Activated T-cell treated with anti-CD3 and anti-CD28 coated beads, Interleukin-2, amount 50 U/mL, for 24 hours (primary cell): ENCODE data around the gene CLK1.
"Not testable (repeated sequence)": the region's sequence is repeated elsewhere in the genome, so short reads cannot be mapped to it uniquely, and the experiment has no call there.

ENCODE experiments used
- DNase-seq: peaks from one replicate; pipeline ENCODE4 v3.0.0-alpha.2; 2020
- H3K27ac Mint-ChIP-seq: 2 replicates; pipeline ENCODE4 v1.8.0; 2020; ENCODE audit warnings: mild to moderate bottlenecking, mixed read lengths
- H3K27me3 Mint-ChIP-seq: 2 replicates; pipeline ENCODE4 v1.8.0; 2020; ENCODE audit warnings: mixed read lengths
- H3K36me3 Mint-ChIP-seq: 2 replicates; pipeline ENCODE4 v1.8.0; 2020; ENCODE audit warnings: low read depth, mixed read lengths
- H3K4me1 Mint-ChIP-seq: 2 replicates; pipeline ENCODE4 v1.8.0; 2020; ENCODE audit warnings: low read depth, mixed read lengths
- H3K4me3 Mint-ChIP-seq: 2 replicates; pipeline ENCODE4 v1.8.0; 2020; ENCODE audit warnings: mild to moderate bottlenecking, moderate library complexity, mixed read lengths
- H3K9me3 Mint-ChIP-seq: 2 replicates; pipeline ENCODE4 v1.8.0; 2020; ENCODE audit warnings: mixed read lengths

The CLK1 gene

GRCh38 chr2:200839513-200839912 is 24.9 kb downstream of the CLK1 start:
- H3K4me1 Mint-ChIP-seq = no peaks in the 10 kb centered on the region
- peaks cover 10% of the 10 kb centered on the region for H3K9me3 Mint-ChIP-seq
- no peak overlapping the region for H3K4me3 Mint-ChIP-seq
- H3K36me3 Mint-ChIP-seq = no peaks in the 10 kb centered on the region
- no peak overlapping the region for H3K27ac Mint-ChIP-seq
- DNase-seq = no peak
- H3K27me3 Mint-ChIP-seq = no peaks in the 10 kb centered on the region

- H3K27me3 Mint-ChIP-seq = no peaks in the 10 kb centered on the region
- peaks cover 10% of the 10 kb centered on the region for H3K9me3 Mint-ChIP-seq
- no peak overlapping the region for H3K4me3 Mint-ChIP-seq
- no peaks in the 10 kb centered on the region for H3K4me1 Mint-ChIP-seq
- no peak overlapping the region for H3K27ac Mint-ChIP-seq
- no peak for DNase-seq
- no peaks in the 10 kb centered on the region for H3K36me3 Mint-ChIP-seq
These were observed 29.8 kb downstream of the CLK1 start for GRCh38 chr2:200834701-200835100.

GRCh38 chr2:200829258-200829655 is 35.2 kb downstream of the CLK1 start:
- Mint-ChIP-seq H3K27me3 (no peaks in the 10 kb centered on the region), H3K4me1 (peaks cover 7% of the 10 kb centered on the region), H3K27ac (peak overlapping the region; percentile 52), H3K9me3 (no peaks in the 10 kb centered on the region), H3K36me3 (peaks cover 40% of the 10 kb centered on the region), H3K4me3 (no peak overlapping the region)
- no peak for DNase-seq

- no peaks in the 10 kb centered on the region for H3K27me3 Mint-ChIP-seq
- H3K4me3 Mint-ChIP-seq = no peak overlapping the region
- H3K4me1 Mint-ChIP-seq = peaks cover 7% of the 10 kb centered on the region
- H3K36me3 Mint-ChIP-seq = peaks cover 44% of the 10 kb centered on the region
- DNase-seq = no peak
- H3K27ac Mint-ChIP-seq = peak overlapping the region; percentile 52
- no peaks in the 10 kb centered on the region for H3K9me3 Mint-ChIP-seq
These were observed 35.7 kb downstream of the CLK1 start for GRCh38 chr2:200828572-200829257.

- H3K4me3 Mint-ChIP-seq = no peak overlapping the region
- H3K27me3 Mint-ChIP-seq = no peaks in the 10 kb centered on the region
- H3K27ac Mint-ChIP-seq = no peak overlapping the region
- H3K9me3 Mint-ChIP-seq = no peaks in the 10 kb centered on the region
- H3K36me3 Mint-ChIP-seq = peaks cover 46% of the 10 kb centered on the region
- peaks cover 7% of the 10 kb centered on the region for H3K4me1 Mint-ChIP-seq
- DNase-seq = no peak
These were observed 36.4 kb downstream of the CLK1 start for GRCh38 chr2:200828104-200828503.

- no peak overlapping the region for H3K4me3 Mint-ChIP-seq
- H3K36me3 Mint-ChIP-seq = peaks cover 77% of the 10 kb centered on the region
- no peaks in the 10 kb centered on the region for H3K27me3 Mint-ChIP-seq
- peak overlapping the region; percentile 79 for H3K27ac Mint-ChIP-seq
- H3K9me3 Mint-ChIP-seq = no peaks in the 10 kb centered on the region
- peaks cover 35% of the 10 kb centered on the region for H3K4me1 Mint-ChIP-seq
- no peak for DNase-seq
These were observed 42.7 kb downstream of the CLK1 start for GRCh38 chr2:200821686-200822245.

- H3K36me3 Mint-ChIP-seq = peaks cover 80% of the 10 kb centered on the region
- no peaks in the 10 kb centered on the region for H3K9me3 Mint-ChIP-seq
- no peak overlapping the region for H3K4me3 Mint-ChIP-seq
- peaks cover 43% of the 10 kb centered on the region for H3K4me1 Mint-ChIP-seq
- DNase-seq = no peak
- peak overlapping the region; percentile 75 for H3K27ac Mint-ChIP-seq
- no peaks in the 10 kb centered on the region for H3K27me3 Mint-ChIP-seq
These were observed 43.8 kb downstream of the CLK1 start for GRCh38 chr2:200820573-200821234.

GRCh38 chr2:200818732-200819131 is 45.7 kb downstream of the CLK1 start:
- not testable (repeated sequence) for DNase-seq, H3K27me3 Mint-ChIP-seq, H3K9me3 Mint-ChIP-seq, H3K4me3 Mint-ChIP-seq
- peaks cover 60% of the 10 kb centered on the region for H3K4me1 Mint-ChIP-seq
- peaks cover 84% of the 10 kb centered on the region for H3K36me3 Mint-ChIP-seq
- peak overlapping the region; percentile 83 for H3K27ac Mint-ChIP-seq

- DNase-seq = no peak
- Mint-ChIP-seq H3K27me3 (no peaks in the 10 kb centered on the region), H3K4me3 (peak overlapping the region; percentile 93), H3K36me3 (peaks cover 81% of the 10 kb centered on the region), H3K4me1 (peaks cover 62% of the 10 kb centered on the region), H3K27ac (peak overlapping the region; percentile 94), H3K9me3 (no peaks in the 10 kb centered on the region)
These were observed 49.5 kb downstream of the CLK1 start for GRCh38 chr2:200814917-200815316.

GRCh38 chr2:200814276-200814815 is 50.1 kb downstream of the CLK1 start:
- Mint-ChIP-seq H3K36me3 (peaks cover 75% of the 10 kb centered on the region), H3K9me3 (no peaks in the 10 kb centered on the region), H3K4me1 (peaks cover 67% of the 10 kb centered on the region), H3K4me3 (peak overlapping the region; percentile 93), H3K27ac (peak overlapping the region; percentile 94), H3K27me3 (no peaks in the 10 kb centered on the region)
- no peak for DNase-seq

GRCh38 chr2:200812122-200813022 is 52.1 kb downstream of the CLK1 start:
- Mint-ChIP-seq H3K4me3 (peak overlapping the region; percentile 93), H3K9me3 (no peaks in the 10 kb centered on the region), H3K36me3 (peaks cover 55% of the 10 kb centered on the region), H3K27me3 (no peaks in the 10 kb centered on the region), H3K4me1 (peaks cover 61% of the 10 kb centered on the region), H3K27ac (peak overlapping the region; percentile 99)
- peak; percentile 79 for DNase-seq

GRCh38 chr2:200811333-200812121 is 52.9 kb downstream of the CLK1 start, which contains the start of gene BZW1:
Gene BZW1 (plus strand): TSS chr2:200811910. CDS start chr2:200813218, 1,308 bp downstream.
- Mint-ChIP-seq H3K4me3 (peak within 1 kb of the TSS; percentile 93), H3K36me3 (peaks cover 47% of the 10 kb centered on the region), H3K4me1 (peaks cover 53% of the 10 kb centered on the region), H3K9me3 (no peaks in the 10 kb centered on the region), H3K27me3 (no peaks in the 10 kb centered on the region), H3K27ac (peak within 1 kb of the TSS; percentile 99)
- peak; percentile 97 for DNase-seq

GRCh38 chr2:200810998-200811332 is 53.5 kb downstream of the CLK1 start:
- no peak for DNase-seq
- H3K36me3 Mint-ChIP-seq = peaks cover 41% of the 10 kb centered on the region
- H3K27me3 Mint-ChIP-seq = no peaks in the 10 kb centered on the region

More at GRCh38 chr2:200810998-200811332, 53.5 kb downstream of the CLK1 start:
- Mint-ChIP-seq H3K27ac (peak overlapping the region; percentile 99), H3K4me1 (peaks cover 49% of the 10 kb centered on the region), H3K4me3 (peak overlapping the region; percentile 93), H3K9me3 (no peaks in the 10 kb centered on the region)
